HG02763 (cell line): ENCODE results near the gene ADRM1.

Source experiments
- ATAC-seq: cut with Tn5 transposase; IDR thresholded peaks from one replicate; pipeline ENCODE4 v1.9.1; 2021; ENCODE audit warnings: mild to moderate bottlenecking, moderate library complexity; ENCODE audit not compliant: unreplicated experiment

ADRM1 gene

DNA sequence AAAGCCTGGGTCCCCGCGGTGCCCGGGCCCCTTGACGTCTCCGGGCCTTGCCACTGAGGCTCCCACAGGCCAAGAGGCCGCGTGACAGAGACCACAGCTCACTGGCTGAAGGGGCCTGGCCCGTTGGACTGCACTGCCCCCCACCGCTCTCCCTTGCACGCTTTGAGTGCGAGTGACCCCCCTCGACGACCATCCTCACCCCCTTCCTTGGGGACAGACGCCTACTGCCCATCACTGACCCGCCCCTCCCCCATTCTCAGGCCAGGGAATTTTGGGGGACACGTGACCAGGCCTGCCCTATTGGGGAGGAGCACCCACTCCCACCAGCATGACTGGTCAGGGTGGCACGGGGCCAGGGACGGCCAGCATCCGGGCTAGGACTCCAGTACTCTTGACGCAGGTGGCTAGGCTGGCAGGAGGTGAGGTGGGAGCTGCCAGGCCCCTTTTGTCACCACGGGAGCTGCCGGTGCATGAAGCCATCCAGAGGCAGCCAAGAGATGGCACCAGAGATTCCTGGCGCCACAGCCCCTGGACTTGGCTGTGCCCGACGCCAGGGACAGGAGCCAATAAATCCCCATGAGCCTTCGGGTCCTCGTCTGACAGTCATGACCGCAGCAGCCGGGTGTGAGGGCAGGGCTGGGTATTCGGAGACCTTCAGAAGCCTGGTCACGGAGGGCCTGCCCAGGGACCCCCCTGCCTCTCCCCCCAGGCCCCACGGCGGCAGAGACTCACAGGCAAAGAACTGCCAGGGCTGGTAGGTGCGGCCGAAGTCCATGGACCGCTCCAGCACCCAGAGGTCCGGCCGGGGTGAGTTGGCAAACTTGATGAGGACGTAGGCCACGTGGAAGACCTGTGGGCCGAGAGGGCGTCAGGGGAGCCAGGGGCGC lies 49.8 kb downstream of the ADRM1 start:
- ATAC-seq, result no peak

DNA sequence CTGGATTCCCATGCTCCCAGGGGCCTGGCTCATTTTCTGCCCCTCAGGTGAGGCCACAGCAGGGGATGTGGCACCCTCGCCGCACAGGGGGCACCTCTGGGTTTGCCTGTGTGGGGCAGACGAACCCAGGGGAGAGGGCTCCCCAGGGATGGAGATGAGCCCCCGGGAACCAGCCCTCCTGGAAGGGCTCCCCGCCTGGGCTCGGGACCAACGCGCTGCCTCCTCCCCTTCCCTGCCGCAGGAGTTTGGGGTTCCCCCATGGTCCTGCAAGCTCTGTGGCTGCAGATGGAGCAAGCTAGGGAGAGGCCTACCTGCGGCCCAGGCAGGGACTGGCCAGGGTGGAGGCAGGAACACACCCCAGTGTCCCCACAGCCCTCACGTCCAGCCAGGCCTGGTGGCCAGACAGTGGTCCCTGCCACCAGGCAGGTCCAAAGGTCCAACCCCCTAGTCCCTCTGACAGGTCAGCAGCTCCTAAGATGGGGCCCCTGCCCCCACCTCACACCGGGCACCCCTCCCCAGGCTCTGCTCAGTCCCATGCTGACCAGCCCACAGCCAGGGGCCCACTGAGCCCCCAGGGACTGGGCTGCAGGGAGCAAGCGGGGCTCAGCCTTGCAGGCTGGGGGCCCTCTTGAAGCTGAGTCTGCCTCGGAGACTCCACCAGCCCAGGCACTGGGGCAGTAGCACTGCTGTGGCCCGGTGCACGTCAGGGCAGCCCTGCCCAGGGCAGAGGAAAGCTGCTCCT lies 50.7 kb downstream of the ADRM1 start:
- ATAC-seq, result no peak

DNA sequence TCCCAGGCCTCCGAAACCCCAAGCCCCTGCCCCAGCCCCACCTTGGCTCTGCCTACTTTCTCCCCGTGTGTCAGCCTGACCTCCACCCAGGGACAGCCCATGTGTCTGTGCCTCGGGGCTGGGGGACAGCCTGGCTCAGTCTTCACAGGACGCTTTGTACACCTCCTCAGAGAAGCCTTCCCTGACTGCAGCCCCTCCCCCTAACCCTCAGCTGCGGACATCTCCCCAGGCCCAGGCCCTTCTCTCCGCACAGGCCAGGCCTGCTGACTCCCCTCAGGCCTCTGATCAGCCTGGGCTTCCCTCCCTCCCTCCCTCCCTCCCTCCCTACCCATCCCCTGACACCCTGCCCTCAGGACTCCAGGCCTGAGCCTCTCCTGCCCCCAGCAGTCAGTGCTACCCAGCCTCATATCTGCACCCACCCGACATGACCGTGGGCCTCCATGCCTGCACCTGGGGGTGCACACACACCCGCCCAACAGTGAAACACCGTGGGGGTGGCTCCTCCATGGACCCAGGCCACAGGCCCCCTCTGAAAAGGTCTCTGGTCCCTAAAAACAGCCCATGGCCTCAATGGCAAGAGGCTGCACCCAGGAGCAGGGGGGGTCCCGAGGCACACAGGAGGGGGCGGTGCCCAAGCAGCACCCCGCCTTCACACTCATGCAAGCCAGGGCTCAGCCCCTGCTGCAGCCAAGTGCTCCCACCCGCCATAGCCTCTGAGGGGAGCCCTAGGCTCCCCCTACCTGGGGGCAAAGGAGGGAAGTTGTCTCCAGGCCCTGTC lies 51.4 kb downstream of the ADRM1 start:
- no peak for ATAC-seq

DNA sequence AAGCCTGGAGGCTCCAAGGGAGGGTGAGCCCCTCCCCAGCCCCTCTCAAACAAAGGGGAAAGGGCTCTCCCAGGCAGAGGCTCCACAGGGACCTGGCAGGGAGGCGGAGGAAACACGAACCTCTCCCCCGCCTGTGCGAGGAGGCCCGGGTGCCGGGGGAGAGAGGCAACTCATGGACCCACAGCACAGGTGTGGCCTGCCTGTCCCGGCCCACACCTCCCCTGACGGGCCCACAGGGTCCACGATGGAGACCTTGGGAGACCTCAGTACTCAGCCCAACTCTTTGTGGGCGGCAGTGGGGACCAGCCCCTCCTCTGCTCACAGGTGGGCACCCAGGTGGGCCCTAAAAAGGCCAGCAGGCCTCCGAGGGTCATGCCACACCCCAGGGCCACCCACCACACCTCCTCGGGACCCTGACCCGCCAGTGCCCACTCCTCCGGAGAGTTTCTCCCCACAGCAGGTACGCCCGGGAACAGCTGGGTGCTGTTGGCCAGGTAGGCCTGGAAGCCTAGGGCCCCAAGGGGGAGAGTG lies 52.1 kb downstream of the ADRM1 start:
- no peak for ATAC-seq

DNA sequence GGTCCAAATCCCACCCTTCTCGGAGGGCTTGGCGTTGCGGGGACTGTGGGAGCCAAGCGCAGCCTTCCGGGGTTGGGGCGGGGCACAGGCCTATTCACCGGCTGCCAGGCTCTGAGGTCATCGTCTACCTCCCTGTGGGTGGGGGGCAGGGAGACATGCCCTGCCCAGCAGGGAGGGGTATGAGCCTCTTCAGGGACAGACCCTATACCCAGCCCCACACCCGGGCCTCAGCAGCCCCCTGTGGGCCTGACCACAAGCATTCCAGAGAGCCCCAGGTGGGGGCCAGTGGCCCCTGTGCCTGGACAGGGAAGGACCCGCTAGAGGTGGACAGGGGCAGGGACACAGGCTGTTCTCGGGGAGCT lies 52.7 kb downstream of the ADRM1 start:
- no peak for ATAC-seq

DNA sequence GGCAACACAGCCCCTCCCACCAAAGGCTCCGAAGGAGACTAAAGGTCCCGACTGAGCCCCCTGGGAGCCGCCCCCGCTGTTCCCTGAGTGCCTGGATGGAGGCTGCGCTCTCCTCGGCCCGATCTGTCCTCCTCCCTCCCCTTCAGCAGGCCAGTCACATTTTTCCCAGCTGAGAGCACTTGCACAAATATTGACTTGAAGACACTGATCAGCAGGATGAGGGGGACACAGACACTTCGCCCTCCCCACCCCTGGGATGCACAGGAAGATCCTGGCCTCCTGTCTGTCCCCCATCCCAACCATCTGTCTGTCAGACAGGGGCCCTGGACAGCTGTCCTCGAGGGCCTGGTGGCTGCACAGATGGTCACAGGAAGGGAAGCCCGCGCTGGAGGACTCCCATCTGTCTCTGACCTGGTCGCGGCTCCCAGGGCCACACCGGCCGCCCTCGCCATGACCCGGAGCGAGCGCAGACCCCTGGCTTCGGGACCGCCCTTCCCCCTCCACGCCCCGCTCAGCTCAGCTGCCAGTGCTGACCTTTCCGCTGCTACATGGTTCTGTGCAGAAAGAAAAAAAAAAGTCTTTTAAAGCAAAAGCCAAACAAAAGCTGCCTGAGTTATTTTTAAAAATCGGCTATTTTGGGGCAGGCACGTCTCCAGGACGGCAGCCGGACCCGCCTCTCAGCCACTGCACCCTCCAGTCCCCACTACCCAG lies 53.2 kb downstream of the ADRM1 start:
- ATAC-seq, result no peak

DNA sequence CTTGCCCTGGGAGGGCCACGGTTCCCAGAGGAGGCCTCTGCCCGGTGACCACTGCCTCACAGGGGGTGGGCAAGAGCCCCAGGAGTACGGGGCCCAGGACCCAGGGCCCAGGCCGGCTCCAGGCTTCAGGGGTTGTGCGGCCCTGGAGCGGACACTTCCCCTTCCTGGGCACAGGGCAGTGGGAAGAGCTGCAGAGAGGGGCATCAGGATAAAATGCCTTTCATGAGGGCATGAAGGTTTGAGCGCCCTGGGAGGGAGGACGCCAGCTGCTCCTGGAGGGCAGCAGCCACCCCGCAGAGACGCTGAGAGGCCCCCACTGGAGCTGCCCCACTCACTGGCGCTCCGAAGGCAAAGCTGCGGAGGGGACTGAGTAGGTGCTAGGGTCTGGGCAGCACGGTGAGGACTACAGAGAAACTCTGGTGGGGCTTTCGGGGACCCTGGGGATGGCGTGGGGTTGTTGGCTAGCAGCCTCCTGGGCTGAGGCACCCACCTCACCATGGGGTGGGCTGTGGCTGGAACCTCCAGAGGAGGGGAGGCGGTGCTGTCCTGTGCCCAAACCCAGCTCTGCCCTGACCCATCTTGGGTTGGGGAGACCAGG lies 53.9 kb downstream of the ADRM1 start:
- no peak for ATAC-seq

DNA sequence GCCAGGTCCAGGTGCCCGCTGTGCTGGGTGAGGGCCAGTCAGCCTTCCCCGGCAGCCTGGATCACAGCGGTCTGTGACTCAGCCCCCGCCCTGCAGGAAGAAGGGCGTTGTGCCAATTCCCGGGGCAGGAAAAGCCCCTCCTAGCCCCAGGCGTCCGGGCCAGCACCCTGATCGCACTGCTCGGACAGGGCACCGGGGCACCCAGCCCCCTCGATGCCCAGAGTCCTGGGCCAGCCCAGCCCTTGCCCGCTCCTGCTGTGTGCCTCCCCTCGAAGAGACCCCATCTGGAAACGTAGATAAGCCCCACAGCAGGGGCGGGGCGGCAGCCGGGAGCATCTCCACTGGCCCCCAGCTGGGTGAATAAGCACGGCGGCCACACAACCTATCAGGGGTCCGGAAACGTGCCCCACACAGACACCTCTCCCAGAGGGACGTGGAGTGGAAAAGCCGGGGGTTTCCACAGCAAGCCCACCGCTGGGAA lies 54.4 kb downstream of the ADRM1 start:
- ATAC-seq, result no peak

DNA sequence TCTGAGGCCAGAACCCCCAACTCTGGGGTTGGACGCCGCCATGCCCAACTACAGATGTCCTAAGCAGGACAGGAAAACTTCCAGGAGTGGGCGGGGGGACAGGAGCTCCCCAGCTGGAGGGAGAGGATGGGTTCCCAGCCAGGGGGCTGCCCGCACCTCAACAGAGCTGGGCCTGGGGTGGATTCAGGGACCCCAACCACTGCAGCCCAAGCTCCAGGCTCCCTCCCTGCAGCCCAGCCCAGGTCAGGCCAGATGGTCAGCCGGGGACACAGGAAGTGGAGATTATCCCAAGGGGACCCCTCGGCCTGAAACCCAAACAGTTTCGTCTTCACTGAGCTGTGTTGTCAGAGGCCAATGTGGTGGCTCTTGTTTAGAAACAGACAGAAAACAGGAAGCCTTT lies 54.9 kb downstream of the ADRM1 start:
- no peak for ATAC-seq
